WTC11 (cell line): ENCODE measurements around the gene FTCD.

Experiments used
- ETV6 ChIP-seq: sonication (generic); formaldehyde crosslinking; IDR thresholded peaks from 2 replicates; pipeline ENCODE4 v1.8.1; 2022; ENCODE audit warnings: mild to moderate bottlenecking, missing genetic modification reagents
- TF ChIP-seq, protein P1 (sequence below): fragments of 200-600 bp; IDR thresholded peaks from 2 replicates; pipeline ENCODE4 v1.8.0; 2022; ENCODE audit warnings: antibody characterized with exemption
- TF ChIP-seq, protein P2 (sequence below): sonication (generic); formaldehyde crosslinking; conservative IDR thresholded peaks from 2 replicates; pipeline ENCODE4 v1.8.1; 2022; ENCODE audit warnings: mild to moderate bottlenecking, missing genetic modification reagents

DNA sequence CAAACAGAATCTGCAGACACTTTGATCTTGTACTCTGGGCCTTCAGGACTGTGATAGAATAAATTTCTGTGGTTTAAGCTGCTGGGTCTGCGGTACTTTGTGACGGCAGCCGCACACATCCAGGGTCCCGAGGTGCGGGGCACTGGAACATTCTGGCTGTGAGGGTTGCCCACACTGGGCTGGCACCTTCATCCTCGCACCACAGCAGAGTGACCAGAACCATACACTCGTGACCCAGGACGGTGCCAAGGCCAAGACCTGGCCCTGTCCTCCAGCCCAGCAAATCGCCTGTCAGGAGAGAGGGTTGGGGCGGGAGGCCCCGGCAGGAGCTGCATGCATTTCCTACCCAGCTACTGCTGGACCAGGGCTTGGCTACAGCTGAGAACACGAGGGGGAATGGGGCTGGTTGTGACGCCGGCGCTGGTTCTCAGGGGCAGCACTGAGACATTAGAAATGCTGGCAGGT is 2.6 kb upstream of the FTCD start:
- no peak for TF ChIP-seq ETV6
- TF ChIP-seq, protein P1, sequence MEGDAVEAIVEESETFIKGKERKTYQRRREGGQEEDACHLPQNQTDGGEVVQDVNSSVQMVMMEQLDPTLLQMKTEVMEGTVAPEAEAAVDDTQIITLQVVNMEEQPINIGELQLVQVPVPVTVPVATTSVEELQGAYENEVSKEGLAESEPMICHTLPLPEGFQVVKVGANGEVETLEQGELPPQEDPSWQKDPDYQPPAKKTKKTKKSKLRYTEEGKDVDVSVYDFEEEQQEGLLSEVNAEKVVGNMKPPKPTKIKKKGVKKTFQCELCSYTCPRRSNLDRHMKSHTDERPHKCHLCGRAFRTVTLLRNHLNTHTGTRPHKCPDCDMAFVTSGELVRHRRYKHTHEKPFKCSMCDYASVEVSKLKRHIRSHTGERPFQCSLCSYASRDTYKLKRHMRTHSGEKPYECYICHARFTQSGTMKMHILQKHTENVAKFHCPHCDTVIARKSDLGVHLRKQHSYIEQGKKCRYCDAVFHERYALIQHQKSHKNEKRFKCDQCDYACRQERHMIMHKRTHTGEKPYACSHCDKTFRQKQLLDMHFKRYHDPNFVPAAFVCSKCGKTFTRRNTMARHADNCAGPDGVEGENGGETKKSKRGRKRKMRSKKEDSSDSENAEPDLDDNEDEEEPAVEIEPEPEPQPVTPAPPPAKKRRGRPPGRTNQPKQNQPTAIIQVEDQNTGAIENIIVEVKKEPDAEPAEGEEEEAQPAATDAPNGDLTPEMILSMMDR = no peak
- TF ChIP-seq, protein P2, sequence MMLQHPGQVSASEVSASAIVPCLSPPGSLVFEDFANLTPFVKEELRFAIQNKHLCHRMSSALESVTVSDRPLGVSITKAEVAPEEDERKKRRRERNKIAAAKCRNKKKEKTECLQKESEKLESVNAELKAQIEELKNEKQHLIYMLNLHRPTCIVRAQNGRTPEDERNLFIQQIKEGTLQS (CRISPR knock-in tag) = no peak
